ENCODE data around the gene CCSER1. TPM values are rescaled to one million over a fixed set of nuclear protein-coding genes. Genes with fewer than 3 reads are reported as not detected.

CCSER1 gene
- total and polyA plus RNA-seq, 9 donors: 0.21 to 8.3 (median 3.2) TPM

GRCh38 chr4:90624781-90625180 lies 497.6 kb downstream of the CCSER1 start:
- intact Hi-C loops (cut with DNase I): no loop called here
- no peaks in the 10 kb centered on the region for H3K27me3 ChIP-seq
- no peak for TF ChIP-seq CTCF (IDR thresholded peaks at IDR 0.05)
- no peak for TF ChIP-seq EP300 (IDR thresholded peaks at IDR 0.05)
- TF ChIP-seq POLR2A (IDR thresholded peaks at IDR 0.05): no peak
- H3K4me1 ChIP-seq (ENCODE audit: insufficient read depth): no peaks in the 10 kb centered on the region
- H3K36me3 ChIP-seq: no peaks in the 10 kb centered on the region
- no peak for DNase-seq
- WGBS, 3 donors: 11 to 22% (median 18%) methylated on average over 3 of the region's 3 CpGs
- no peak overlapping the region for H3K4me3 ChIP-seq
- no peaks in the 10 kb centered on the region for H3K9me3 ChIP-seq
- H3K27ac ChIP-seq: no peak overlapping the region

GRCh38 chr4:90641861-90642599 lies 514.8 kb downstream of the CCSER1 start:
- TF ChIP-seq POLR2A (IDR thresholded peaks at IDR 0.05) (no peak), EP300 (IDR thresholded peaks at IDR 0.05) (no peak)
- DNase-seq: no peak
- WGBS, 3 donors: 43 to 72% (median 69%) methylated on average over 7 of the region's 7 CpGs
- no peaks in the 10 kb centered on the region for H3K27me3 ChIP-seq
- no peaks in the 10 kb centered on the region for H3K36me3 ChIP-seq
- H3K27ac ChIP-seq: no peak overlapping the region
- H3K4me3 ChIP-seq: no peak overlapping the region
- H3K9me3 ChIP-seq: no peaks in the 10 kb centered on the region
- H3K4me1 ChIP-seq (ENCODE audit: insufficient read depth): no peaks in the 10 kb centered on the region
- intact Hi-C loops (cut with DNase I): no loop called here

- no peak for DNase-seq
- no peaks in the 10 kb centered on the region for H3K4me1 ChIP-seq (ENCODE audit: insufficient read depth)
- no peak overlapping the region for H3K4me3 ChIP-seq
- H3K9me3 ChIP-seq: no peaks in the 10 kb centered on the region
- 96 to 97% (median 97%) methylated on average over 1 of the region's 1 CpG for WGBS, 3 donors
- intact Hi-C loops (cut with DNase I): no loop called here
- no peaks in the 10 kb centered on the region for H3K27me3 ChIP-seq
- H3K36me3 ChIP-seq: no peaks in the 10 kb centered on the region
- TF ChIP-seq POLR2A (IDR thresholded peaks at IDR 0.05) (no peak), CTCF (IDR thresholded peaks at IDR 0.05) (no peak), EP300 (IDR thresholded peaks at IDR 0.05) (no peak)
- no peak overlapping the region for H3K27ac ChIP-seq
Observed at GRCh38 chr4:90643156-90643555, 516.0 kb downstream of the CCSER1 start.

- no peak overlapping the region for H3K27ac ChIP-seq
- H3K36me3 ChIP-seq: no peaks in the 10 kb centered on the region
- intact Hi-C loops (cut with DNase I): no loop called here
- H3K27me3 ChIP-seq: no peaks in the 10 kb centered on the region
- no peak overlapping the region for H3K4me3 ChIP-seq
- DNase-seq: no peak
- no peaks in the 10 kb centered on the region for H3K9me3 ChIP-seq
- TF ChIP-seq POLR2A (IDR thresholded peaks at IDR 0.05) (no peak), CTCF (IDR thresholded peaks at IDR 0.05) (no peak), EP300 (IDR thresholded peaks at IDR 0.05) (no peak)
- H3K4me1 ChIP-seq (ENCODE audit: insufficient read depth): no peaks in the 10 kb centered on the region
Observed at GRCh38 chr4:90648311-90648710, 521.1 kb downstream of the CCSER1 start.

GRCh38 chr4:90648791-90649190 lies 521.6 kb downstream of the CCSER1 start:
- Histone ChIP-seq H3K27ac (no peak overlapping the region), H3K4me1 (ENCODE audit: insufficient read depth) (no peaks in the 10 kb centered on the region), H3K9me3 (no peaks in the 10 kb centered on the region), H3K27me3 (no peaks in the 10 kb centered on the region), H3K4me3 (no peak overlapping the region), H3K36me3 (no peaks in the 10 kb centered on the region)
- no peak for TF ChIP-seq CTCF (IDR thresholded peaks at IDR 0.05)
- no peak for TF ChIP-seq POLR2A (IDR thresholded peaks at IDR 0.05)
- TF ChIP-seq EP300 (IDR thresholded peaks at IDR 0.05): no peak
- intact Hi-C loops (cut with DNase I): no loop called here
- WGBS, 3 donors: 55 to 74% (median 68%) methylated on average over 2 of the region's 2 CpGs
- no peak for DNase-seq
